Measurements from ENCODE around the gene TUBA3D. TPM values are rescaled to one million over a fixed set of nuclear protein-coding genes. Genes with fewer than 3 reads are reported as not detected.
"Not testable (repeated sequence)": the region's sequence is repeated elsewhere in the genome, so short reads cannot be mapped to it uniquely, and the experiment has no call there.

Gene TUBA3D
- total RNA-seq, 2 experiments from 2014 or later = not detected

DNA sequence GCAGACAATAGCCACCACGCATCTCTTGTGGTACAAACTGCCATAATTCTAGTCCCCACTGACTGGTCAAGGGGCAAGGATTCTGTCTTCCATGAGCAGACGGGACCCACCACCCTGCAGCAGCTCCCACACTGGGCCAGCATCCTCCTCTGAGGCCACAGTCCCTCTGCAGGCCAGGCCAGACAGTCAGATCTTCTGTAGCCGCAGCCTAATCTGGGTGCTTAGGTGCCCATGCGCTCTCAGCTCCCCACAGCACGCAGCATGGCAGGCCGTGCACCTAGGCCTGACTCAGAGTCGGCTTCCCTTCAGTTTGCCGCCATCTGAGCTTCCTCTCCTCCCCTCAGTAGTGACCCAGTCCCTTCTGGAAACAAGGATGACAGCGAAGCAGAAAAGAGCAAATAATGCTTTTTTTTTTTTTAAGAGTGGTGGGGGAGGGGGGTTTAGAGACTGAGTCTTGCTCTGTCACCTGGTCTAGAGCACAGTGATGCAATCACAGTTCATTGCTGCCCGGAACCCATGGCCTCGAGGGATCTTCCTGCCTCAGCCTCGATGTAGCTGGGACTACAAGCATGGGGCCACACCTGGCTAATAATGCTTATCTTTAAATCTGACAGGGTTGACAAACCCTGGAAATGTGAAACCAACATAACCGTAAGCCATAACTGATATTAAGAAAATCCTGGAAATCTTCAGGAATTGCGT lies 10.4 kb downstream of the TUBA3D start:
- DNase-seq (ENCODE audit: low spot score); POLR2A ChIA-PET; H3K9me3 ChIP-seq (ENCODE audit: low read length); H3K9me2 ChIP-seq (ENCODE audit: insufficient read depth, low read length); H3K4me2 ChIP-seq (ENCODE audit: low read length); CTCF ChIA-PET (ENCODE audit: unreplicated experiment); H3K4me3 ChIP-seq (ENCODE audit: low read depth, low read length, poor library complexity, severe bottlenecking); H2AFZ ChIP-seq (ENCODE audit: low read length); intact Hi-C loops (cut with micrococcal nuclease; ENCODE audit: unreplicated experiment); H4K20me1 ChIP-seq (ENCODE audit: insufficient read depth, low read length); H3K27ac ChIP-seq (ENCODE audit: low read depth, low read length, poor library complexity, severe bottlenecking); BruUV-seq (replicated peaks): not testable (repeated sequence)
- peaks cover 48% of the 10 kb centered on the region; the same call in 1 of the 2 replicates for H3K79me2 ChIP-seq (ENCODE audit: insufficient read depth, low read depth, low read length)
- peaks cover 11% of the 10 kb centered on the region for H3K4me1 ChIP-seq (ENCODE audit: insufficient read depth, low read length, poor library complexity, severe bottlenecking)
- H3K36me3 ChIP-seq (ENCODE audit: insufficient read depth, low read length) = peaks cover 62% of the 10 kb centered on the region

DNA sequence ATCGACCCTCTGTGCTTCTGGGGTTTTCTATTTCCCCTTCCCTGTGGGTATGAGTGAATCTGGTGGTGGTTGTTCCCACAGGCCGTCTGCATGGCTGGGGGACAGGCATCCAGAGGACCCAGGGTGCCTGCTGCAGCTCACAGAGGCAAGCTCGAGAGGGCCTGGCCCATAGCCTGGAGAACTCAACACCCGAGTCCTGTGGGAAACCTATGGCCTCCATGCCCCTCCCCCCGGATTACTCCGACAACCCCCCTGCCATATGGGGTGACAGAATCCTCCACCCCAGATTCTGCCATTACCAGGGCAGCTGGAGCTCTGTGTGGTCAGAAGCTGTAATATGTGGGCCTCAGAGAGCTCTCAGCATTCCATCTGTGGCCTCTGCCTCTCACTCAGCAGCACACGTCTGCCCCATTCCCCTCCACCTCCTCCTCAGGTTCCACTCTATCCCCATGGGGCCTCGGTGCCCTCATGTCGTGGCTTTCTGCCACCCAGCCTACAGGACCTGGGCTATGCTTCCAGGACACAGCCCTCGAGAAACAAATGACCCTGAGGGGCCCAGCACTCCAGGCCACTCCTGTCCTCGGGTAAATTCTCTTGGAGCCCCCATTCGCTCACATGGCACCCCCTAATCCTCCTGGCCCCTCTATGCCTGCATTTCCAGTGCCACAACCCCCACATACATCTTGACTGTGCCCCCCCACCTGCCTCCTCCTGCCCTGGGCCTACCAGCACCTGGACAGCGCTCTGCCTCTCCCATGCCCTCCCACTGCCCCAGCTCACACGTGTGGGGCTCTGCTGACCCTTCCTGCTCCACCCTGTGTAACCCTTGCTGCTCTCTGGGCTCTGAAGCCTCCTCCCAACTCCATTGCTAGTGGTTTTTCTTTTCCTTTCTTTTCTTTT lies 12.6 kb downstream of the TUBA3D start:
- no peak for DNase-seq (ENCODE audit: low spot score)
- H4K20me1 ChIP-seq (ENCODE audit: insufficient read depth, low read length) = peaks cover 3% of the 10 kb centered on the region
- no peak for TF ChIP-seq EZH2phosphoT487 (IDR thresholded peaks at IDR 0.05; ENCODE audit: borderline replicate concordance, low read depth, low read length)
- TF ChIP-seq, protein P1, sequence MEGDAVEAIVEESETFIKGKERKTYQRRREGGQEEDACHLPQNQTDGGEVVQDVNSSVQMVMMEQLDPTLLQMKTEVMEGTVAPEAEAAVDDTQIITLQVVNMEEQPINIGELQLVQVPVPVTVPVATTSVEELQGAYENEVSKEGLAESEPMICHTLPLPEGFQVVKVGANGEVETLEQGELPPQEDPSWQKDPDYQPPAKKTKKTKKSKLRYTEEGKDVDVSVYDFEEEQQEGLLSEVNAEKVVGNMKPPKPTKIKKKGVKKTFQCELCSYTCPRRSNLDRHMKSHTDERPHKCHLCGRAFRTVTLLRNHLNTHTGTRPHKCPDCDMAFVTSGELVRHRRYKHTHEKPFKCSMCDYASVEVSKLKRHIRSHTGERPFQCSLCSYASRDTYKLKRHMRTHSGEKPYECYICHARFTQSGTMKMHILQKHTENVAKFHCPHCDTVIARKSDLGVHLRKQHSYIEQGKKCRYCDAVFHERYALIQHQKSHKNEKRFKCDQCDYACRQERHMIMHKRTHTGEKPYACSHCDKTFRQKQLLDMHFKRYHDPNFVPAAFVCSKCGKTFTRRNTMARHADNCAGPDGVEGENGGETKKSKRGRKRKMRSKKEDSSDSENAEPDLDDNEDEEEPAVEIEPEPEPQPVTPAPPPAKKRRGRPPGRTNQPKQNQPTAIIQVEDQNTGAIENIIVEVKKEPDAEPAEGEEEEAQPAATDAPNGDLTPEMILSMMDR (conservative IDR thresholded peaks at IDR 0.05; ENCODE audit: low read length) = no peak
- intact Hi-C loops (cut with micrococcal nuclease; ENCODE audit: unreplicated experiment) = no loop called here
- peaks cover 11% of the 10 kb centered on the region for H3K4me1 ChIP-seq (ENCODE audit: insufficient read depth, low read length, poor library complexity, severe bottlenecking)
- no peak overlapping the region for H3K4me3 ChIP-seq (ENCODE audit: low read depth, low read length, poor library complexity, severe bottlenecking)
- ChIA-PET CTCF (ENCODE audit: unreplicated experiment) (no interaction called here), POLR2A (interaction anchor here (0.6 to 0.7 kb wide), 2 partner anchors 33 to 1314 kb away, joined by 3 read pairs; no protein-coding TSS in a partner anchor)
- no TSS peak for BruUV-seq (replicated peaks)
- no peaks in the 10 kb centered on the region for H3K9me2 ChIP-seq (ENCODE audit: insufficient read depth, low read length)
- no peak overlapping the region for H3K27ac ChIP-seq (ENCODE audit: low read depth, low read length, poor library complexity, severe bottlenecking)
- H3K4me2 ChIP-seq (ENCODE audit: low read length) = no peak overlapping the region
- no peaks in the 10 kb centered on the region for H3K9me3 ChIP-seq (ENCODE audit: low read length)
- no peak overlapping the region for H2AFZ ChIP-seq (ENCODE audit: low read length)
- peaks cover 52% of the 10 kb centered on the region for H3K36me3 ChIP-seq (ENCODE audit: insufficient read depth, low read length)
- peaks cover 55% of the 10 kb centered on the region for H3K79me2 ChIP-seq (ENCODE audit: insufficient read depth, low read depth, low read length)

GRCh38 chr2:131490616-131491468 lies 14.9 kb downstream of the TUBA3D start:
- H2AFZ ChIP-seq (ENCODE audit: low read length) = 0 out of 2 replicates have a peak overlapping the region, but pooled peaks have one; percentile 21
- BruUV-seq (replicated peaks); H3K9me2 ChIP-seq (ENCODE audit: insufficient read depth, low read length); H3K9me3 ChIP-seq (ENCODE audit: low read length); CTCF ChIA-PET (ENCODE audit: unreplicated experiment); POLR2A ChIA-PET: not testable (repeated sequence)
- peak overlapping the region; percentile 83 for H3K4me3 ChIP-seq (ENCODE audit: low read depth, low read length, poor library complexity, severe bottlenecking)
- H3K4me1 ChIP-seq (ENCODE audit: insufficient read depth, low read length, poor library complexity, severe bottlenecking) = peaks cover 25% of the 10 kb centered on the region
- H4K20me1 ChIP-seq (ENCODE audit: insufficient read depth, low read length) = peaks cover 21% of the 10 kb centered on the region
- H3K79me2 ChIP-seq (ENCODE audit: insufficient read depth, low read depth, low read length) = peaks cover 78% of the 10 kb centered on the region
- peak; percentile 65 for DNase-seq (ENCODE audit: low spot score)
- intact Hi-C loops (cut with micrococcal nuclease; ENCODE audit: unreplicated experiment) = loop anchor here (5.0 to 10.0 kb wide), 3 partner anchors 344 to 654 kb away; partner anchors contain the start of gene PLEKHB2
- H3K4me2 ChIP-seq (ENCODE audit: low read length) = peak overlapping the region; percentile 79
- peaks cover 54% of the 10 kb centered on the region for H3K36me3 ChIP-seq (ENCODE audit: insufficient read depth, low read length)
- H3K27ac ChIP-seq (ENCODE audit: low read depth, low read length, poor library complexity, severe bottlenecking) = peak overlapping the region; percentile 83

DNA sequence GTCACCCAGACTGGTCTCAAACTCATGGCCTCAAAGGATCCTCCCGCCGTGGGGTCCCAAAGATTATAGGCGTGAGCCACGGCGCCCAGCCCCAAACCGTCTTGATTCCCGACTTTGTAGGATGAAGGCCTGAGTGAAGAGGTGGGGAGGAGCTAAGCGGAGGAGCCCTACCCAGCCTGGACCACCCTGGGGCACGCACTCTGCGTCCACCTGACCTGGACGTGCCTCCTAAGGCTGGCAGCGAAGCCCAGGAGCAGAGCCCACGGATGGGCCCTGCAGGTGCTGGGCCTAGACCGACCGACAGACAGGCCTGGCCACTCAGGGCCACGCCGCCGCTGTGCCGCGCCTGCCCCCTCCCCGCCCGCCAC lies 15.5 kb downstream of the TUBA3D start:
- H2AFZ ChIP-seq (ENCODE audit: low read length) = 0 out of 2 replicates have a peak overlapping the region, but pooled peaks have one; percentile 21
- intact Hi-C loops (cut with micrococcal nuclease; ENCODE audit: unreplicated experiment) = loop anchor here (5.0 to 10.0 kb wide), 3 partner anchors 344 to 653 kb away; partner anchors contain the start of gene PLEKHB2
- DNase-seq (ENCODE audit: low spot score); H3K9me2 ChIP-seq (ENCODE audit: insufficient read depth, low read length); CTCF ChIA-PET (ENCODE audit: unreplicated experiment); H3K9me3 ChIP-seq (ENCODE audit: low read length); POLR2A ChIA-PET; BruUV-seq (replicated peaks): not testable (repeated sequence)
- H3K4me1 ChIP-seq (ENCODE audit: insufficient read depth, low read length, poor library complexity, severe bottlenecking) = peaks cover 30% of the 10 kb centered on the region
- H3K79me2 ChIP-seq (ENCODE audit: insufficient read depth, low read depth, low read length) = peaks cover 82% of the 10 kb centered on the region
- H3K27ac ChIP-seq (ENCODE audit: low read depth, low read length, poor library complexity, severe bottlenecking) = peak overlapping the region; percentile 83
- H4K20me1 ChIP-seq (ENCODE audit: insufficient read depth, low read length) = peaks cover 27% of the 10 kb centered on the region
- H3K36me3 ChIP-seq (ENCODE audit: insufficient read depth, low read length) = peaks cover 53% of the 10 kb centered on the region
- H3K4me3 ChIP-seq (ENCODE audit: low read depth, low read length, poor library complexity, severe bottlenecking) = peak overlapping the region; percentile 83
- peak overlapping the region; percentile 79 for H3K4me2 ChIP-seq (ENCODE audit: low read length)

All from OCI-LY7 (cell line).